Body of pancreas (tissue), 4 donors: Measurements from ENCODE around the gene PLPP1.

Source experiments
- CTCF ChIP-seq, 7 experiments: fragments of 450-650 bp in 4 of 7; fragments of 200-600 bp in 3 of 7; sonication (generic) in 3 of 7; IDR thresholded peaks; one replicate each; pipeline ENCODE4 v1.5.1; 2016 to 2019; ENCODE audit warnings: antibody characterized with exemption in 7 of 7
- POLR2A ChIP-seq, 3 donors: fragments of 450-650 bp; IDR thresholded peaks; one replicate each; pipeline ENCODE4 v1.6.1; 2016; ENCODE audit warnings: antibody characterized with exemption in 3 of 3, mild to moderate bottlenecking in 2 of 3

GRCh38 chr5:55418994-55419968 lies 115.5 kb downstream of the PLPP1 start:
- TF ChIP-seq CTCF (IDR thresholded peaks at IDR 0.05) (no peak), POLR2A (IDR thresholded peaks at IDR 0.05) (no peak)
